MCF 10A (cell line): ENCODE results near the gene MAPT. TPM values are rescaled to one million over a fixed set of nuclear protein-coding genes. Genes with fewer than 3 reads are reported as not detected.

ENCODE experiments used
- BruUV-seq: library from RNA; stranded (reverse); fragments of 400-500 nt; replicated peaks from 2 replicates; lab custom pipeline; 2021; lab: Mats Ljungman, UMichigan
- CTCF ChIA-PET: fragments of 300-600 bp; sonication (Branson Sonifier 250); formaldehyde crosslinking; extraction: SDS; loops from one replicate; lab custom pipeline; 2021; ENCODE audit warnings: antibody characterized with exemption, inconsistent platforms; lab: Yijun Ruan, JAX
- POLR2A ChIA-PET: fragments of 300-600, 350-650 bp; sonication (Branson Sonifier 250); formaldehyde crosslinking; extraction: SDS; loops from one replicate; lab custom pipeline; 2020; ENCODE audit warnings: antibody characterized with exemption, inconsistent platforms; lab: Yijun Ruan, JAX
- DNase-seq: peaks from one replicate; pipeline ENCODE4 v3.0.0-alpha.2; 2018; ENCODE audit not compliant: unreplicated experiment
- H3K27ac Mint-ChIP-seq: one replicate; pipeline ENCODE4 v1.8.0; 2022; ENCODE audit warnings: mild to moderate bottlenecking, low read depth, mixed read lengths; ENCODE audit not compliant: unreplicated experiment
- H3K27me3 Mint-ChIP-seq: one replicate; pipeline ENCODE4 v1.8.0; 2022; ENCODE audit warnings: mixed read lengths; ENCODE audit not compliant: insufficient read depth, unreplicated experiment
- H3K36me3 Mint-ChIP-seq: one replicate; pipeline ENCODE4 v1.8.0; 2022; ENCODE audit warnings: mild to moderate bottlenecking, moderate library complexity, mixed read lengths; ENCODE audit not compliant: insufficient read depth, unreplicated experiment
- H3K4me1 Mint-ChIP-seq: one replicate; pipeline ENCODE4 v1.8.0; 2022; ENCODE audit warnings: mixed read lengths; ENCODE audit not compliant: insufficient read depth, unreplicated experiment
- H3K4me3 Mint-ChIP-seq: one replicate; pipeline ENCODE4 v1.8.0; 2022; ENCODE audit warnings: mild to moderate bottlenecking, moderate library complexity, mixed read lengths; ENCODE audit not compliant: unreplicated experiment
- H3K9me3 Mint-ChIP-seq: one replicate; pipeline ENCODE4 v1.8.0; 2022; ENCODE audit warnings: mixed read lengths; ENCODE audit not compliant: unreplicated experiment
- CTCF ChIP-seq: fragments of 200-600 bp; IDR thresholded peaks from one replicate; pipeline ENCODE4 v1.8.0; 2022; ENCODE audit warnings: antibody characterized with exemption, mild to moderate bottlenecking; ENCODE audit not compliant: unreplicated experiment
- intact Hi-C: fragments of 100-400 bp; cut with micrococcal nuclease; formaldehyde crosslinking; loops from 2 replicates; pipeline ENCODE4 v1.14.1; 2022
- total RNA-seq: library from RNA; stranded (reverse); gene quantifications from 2 replicates; pipeline ENCODE4 v1.2.3, GENCODE V29; 2022

The MAPT gene
- total RNA-seq, 1 experiment from 2014 or later = 0.42 TPM

- ChIA-PET POLR2A (no interaction called here), CTCF (no interaction called here)
- no peaks in the 10 kb centered on the region for H3K36me3 Mint-ChIP-seq
- H3K27ac Mint-ChIP-seq = no peak overlapping the region
- no TSS peak for BruUV-seq
- H3K27me3 Mint-ChIP-seq = peaks cover 74% of the 10 kb centered on the region
- H3K4me3 Mint-ChIP-seq = no peak overlapping the region
- H3K4me1 Mint-ChIP-seq = no peaks in the 10 kb centered on the region
- H3K9me3 Mint-ChIP-seq = no peaks in the 10 kb centered on the region
- intact Hi-C loops = no loop called here
- TF ChIP-seq CTCF = no peak
- DNase-seq = no peak
These were observed 24.8 kb downstream of the MAPT start for GRCh38 chr17:45919136-45919535.

GRCh38 chr17:45920083-45920482 lies 25.7 kb downstream of the MAPT start:
- ChIA-PET CTCF (interaction anchor here (0.6 kb wide), 1 partner anchor 17 kb away, joined by 3 read pairs; no protein-coding TSS in a partner anchor), POLR2A (no interaction called here)
- no TSS peak for BruUV-seq
- H3K4me1 Mint-ChIP-seq = no peaks in the 10 kb centered on the region
- H3K27ac Mint-ChIP-seq = no peak overlapping the region
- peaks cover 69% of the 10 kb centered on the region for H3K27me3 Mint-ChIP-seq
- no peak for TF ChIP-seq CTCF
- no peaks in the 10 kb centered on the region for H3K9me3 Mint-ChIP-seq
- no peak for DNase-seq
- H3K36me3 Mint-ChIP-seq = no peaks in the 10 kb centered on the region
- no peak overlapping the region for H3K4me3 Mint-ChIP-seq
- intact Hi-C loops = no loop called here

- no TSS peak for BruUV-seq
- Mint-ChIP-seq H3K4me1 (no peaks in the 10 kb centered on the region), H3K27ac (no peak overlapping the region), H3K4me3 (no peak overlapping the region), H3K36me3 (no peaks in the 10 kb centered on the region), H3K9me3 (no peaks in the 10 kb centered on the region), H3K27me3 (peaks cover 41% of the 10 kb centered on the region)
- intact Hi-C loops = no loop called here
- no peak for TF ChIP-seq CTCF
- DNase-seq = peak; percentile 70
- ChIA-PET POLR2A (interaction anchor here (1.3 kb wide), 1 partner anchor 18 kb away, joined by 4 read pairs; no protein-coding TSS in a partner anchor), CTCF (interaction anchor here (0.6 to 1.3 kb wide), 4 partner anchors 16 to 131 kb away, joined by 3 to 12 read pairs (median 4); partner anchors contain the start of gene MAPT)
These were observed 29.3 kb downstream of the MAPT start for GRCh38 chr17:45923511-45924268.

GRCh38 chr17:45924332-45924820 lies 30.0 kb downstream of the MAPT start:
- no peaks in the 10 kb centered on the region for H3K36me3 Mint-ChIP-seq
- ChIA-PET POLR2A (interaction anchor here (1.3 kb wide), 1 partner anchor 19 kb away, joined by 4 read pairs; no protein-coding TSS in a partner anchor), CTCF (interaction anchor here (0.7 to 1.3 kb wide), 3 partner anchors 25 to 165 kb away, joined by 3 to 12 read pairs (median 3); partner anchors contain the start of gene MAPT)
- no peak overlapping the region for H3K27ac Mint-ChIP-seq
- intact Hi-C loops = no loop called here
- peaks cover 34% of the 10 kb centered on the region for H3K27me3 Mint-ChIP-seq
- no TSS peak for BruUV-seq
- no peak for TF ChIP-seq CTCF
- no peaks in the 10 kb centered on the region for H3K4me1 Mint-ChIP-seq
- no peaks in the 10 kb centered on the region for H3K9me3 Mint-ChIP-seq
- no peak for DNase-seq
- H3K4me3 Mint-ChIP-seq = no peak overlapping the region
